Smooth muscle cell (in vitro differentiated cells): Measurements from ENCODE around the gene RGS14. TPM values are rescaled to one million over a fixed set of nuclear protein-coding genes. Genes with fewer than 3 reads are reported as not detected.

Source experiments
- DNase-seq: peaks from one replicate; lab custom pipeline; 2025; ENCODE audit not compliant: unreplicated experiment; lab: John Stamatoyannopoulos, UW
- H2AFZ ChIP-seq: fragments of 200-600 bp; sonication (generic); 2 replicates; pipeline ENCODE4 v1.6.0; 2016; ENCODE audit warnings: antibody characterized with exemption, low read depth, mild to moderate bottlenecking
- H3F3A ChIP-seq: fragments of 200-600 bp; sonication (generic); 2 replicates; pipeline ENCODE4 v1.6.0; 2017; ENCODE audit warnings: antibody characterized with exemption, low read depth
- H3K27ac ChIP-seq: fragments of 200-600 bp; sonication (generic); 2 replicates; pipeline ENCODE4 v1.5.1; 2016; ENCODE audit warnings: low read depth, mild to moderate bottlenecking
- H3K27me3 ChIP-seq: fragments of 200-600 bp; sonication (generic); 2 replicates; pipeline ENCODE4 v1.6.1; 2016; ENCODE audit warnings: low read depth, mild to moderate bottlenecking
- H3K36me3 ChIP-seq: fragments of 200-600 bp; sonication (generic); 2 replicates; pipeline ENCODE4 v1.5.1; 2016; ENCODE audit warnings: low read depth
- H3K4me1 ChIP-seq: fragments of 200-600 bp; sonication (generic); 2 replicates; pipeline ENCODE4 v1.5.1; 2016; ENCODE audit warnings: low read depth
- H3K4me2 ChIP-seq: fragments of 200-600 bp; sonication (generic); 2 replicates; pipeline ENCODE4 v1.6.0; 2016; ENCODE audit warnings: mild to moderate bottlenecking
- H3K4me3 ChIP-seq: fragments of 200-600 bp; sonication (generic); 2 replicates; pipeline ENCODE4 v1.5.1; 2016; ENCODE audit warnings: mild to moderate bottlenecking
- H3K79me2 ChIP-seq: fragments of 200-600 bp; sonication (generic); 2 replicates; pipeline ENCODE4 v1.6.0; 2016; ENCODE audit warnings: low read depth, mild to moderate bottlenecking
- H3K9ac ChIP-seq: fragments of 200-600 bp; sonication (generic); 2 replicates; pipeline ENCODE4 v1.6.0; 2016; ENCODE audit warnings: low read depth
- H3K9me3 ChIP-seq: fragments of 200-600 bp; sonication (generic); replicated peaks from 2 replicates; pipeline ENCODE4 v1.5.1; 2016; ENCODE audit warnings: low read depth
- H4K20me1 ChIP-seq: fragments of 200-600 bp; sonication (generic); 2 replicates; pipeline ENCODE4 v1.6.0; 2016; ENCODE audit warnings: low read depth
- WGBS: methylation state at CpG from one replicate; pipeline ENCODE4 v1.1.7; 2016; ENCODE audit warnings: low lambda C conversion rate; 5-methylcytosine and 5-hydroxymethylcytosine counted together
- polyA plus RNA-seq: library from polyadenylated mRNA; unstranded; fragments of >200 nt; fragmentation: Nextera tagmentation; extraction: Ambion mirVana; gene quantifications from 2 replicates; pipeline ENCODE4 v1.2.1, GENCODE V29; 2016
- total RNA-seq: library from RNA; depleted of rRNA; stranded (reverse); fragments of >200 nt; gene quantifications from 2 replicates; pipeline ENCODE4 v1.2.3, GENCODE V29; 2014
- TF ChIP-seq, protein P1 (sequence below): fragments of 200-600 bp; sonication (generic); IDR thresholded peaks from 2 replicates; pipeline ENCODE4 v1.5.1; 2017; ENCODE audit warnings: borderline replicate concordance, mild to moderate bottlenecking, antibody characterized with exemption; ENCODE audit not compliant: insufficient read depth, poor library complexity, severe bottlenecking

RGS14 gene
- total and polyA plus RNA-seq, 2 experiments from 2014 or later, result 6.0 to 23.3 TPM

DNA sequence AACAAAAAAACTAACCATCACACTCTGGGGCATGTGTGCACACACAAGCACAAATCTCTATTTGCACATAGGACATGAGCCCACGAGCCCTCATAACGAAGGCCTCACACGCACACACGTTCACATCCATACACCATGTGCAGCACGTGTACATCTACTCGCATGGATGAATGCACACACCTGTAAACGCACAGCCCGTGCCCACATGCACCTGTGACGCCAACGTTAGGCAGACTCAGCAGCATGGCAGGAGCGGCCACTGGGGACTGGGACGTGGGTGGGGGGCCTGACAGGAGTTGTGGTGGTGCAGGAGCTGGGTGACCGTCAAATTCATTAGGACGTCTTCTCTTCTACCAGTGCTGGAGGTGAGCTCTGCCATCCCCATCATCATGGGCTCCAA, 29.7 kb downstream of the RGS14 start:
- no peak overlapping the region for H2AFZ ChIP-seq
- H3K27me3 ChIP-seq, result no peaks in the 10 kb centered on the region
- no peaks in the 10 kb centered on the region for H3K79me2 ChIP-seq
- no peak overlapping the region for H3K4me2 ChIP-seq
- no peak overlapping the region for H3K4me3 ChIP-seq
- H3K9ac ChIP-seq, result no peak overlapping the region
- H4K20me1 ChIP-seq, result peaks cover 3% of the 10 kb centered on the region
- TF ChIP-seq, protein P1, sequence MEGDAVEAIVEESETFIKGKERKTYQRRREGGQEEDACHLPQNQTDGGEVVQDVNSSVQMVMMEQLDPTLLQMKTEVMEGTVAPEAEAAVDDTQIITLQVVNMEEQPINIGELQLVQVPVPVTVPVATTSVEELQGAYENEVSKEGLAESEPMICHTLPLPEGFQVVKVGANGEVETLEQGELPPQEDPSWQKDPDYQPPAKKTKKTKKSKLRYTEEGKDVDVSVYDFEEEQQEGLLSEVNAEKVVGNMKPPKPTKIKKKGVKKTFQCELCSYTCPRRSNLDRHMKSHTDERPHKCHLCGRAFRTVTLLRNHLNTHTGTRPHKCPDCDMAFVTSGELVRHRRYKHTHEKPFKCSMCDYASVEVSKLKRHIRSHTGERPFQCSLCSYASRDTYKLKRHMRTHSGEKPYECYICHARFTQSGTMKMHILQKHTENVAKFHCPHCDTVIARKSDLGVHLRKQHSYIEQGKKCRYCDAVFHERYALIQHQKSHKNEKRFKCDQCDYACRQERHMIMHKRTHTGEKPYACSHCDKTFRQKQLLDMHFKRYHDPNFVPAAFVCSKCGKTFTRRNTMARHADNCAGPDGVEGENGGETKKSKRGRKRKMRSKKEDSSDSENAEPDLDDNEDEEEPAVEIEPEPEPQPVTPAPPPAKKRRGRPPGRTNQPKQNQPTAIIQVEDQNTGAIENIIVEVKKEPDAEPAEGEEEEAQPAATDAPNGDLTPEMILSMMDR, result no peak
- no peaks in the 10 kb centered on the region for H3K36me3 ChIP-seq
- H3K9me3 ChIP-seq, result no peaks in the 10 kb centered on the region
- H3K27ac ChIP-seq, result no peak overlapping the region
- no peaks in the 10 kb centered on the region for H3K4me1 ChIP-seq
- peaks cover 11% of the 10 kb centered on the region for H3F3A ChIP-seq
- no peak for DNase-seq
- WGBS, result 93% methylated on average over 14 of the region's 14 CpGs

DNA sequence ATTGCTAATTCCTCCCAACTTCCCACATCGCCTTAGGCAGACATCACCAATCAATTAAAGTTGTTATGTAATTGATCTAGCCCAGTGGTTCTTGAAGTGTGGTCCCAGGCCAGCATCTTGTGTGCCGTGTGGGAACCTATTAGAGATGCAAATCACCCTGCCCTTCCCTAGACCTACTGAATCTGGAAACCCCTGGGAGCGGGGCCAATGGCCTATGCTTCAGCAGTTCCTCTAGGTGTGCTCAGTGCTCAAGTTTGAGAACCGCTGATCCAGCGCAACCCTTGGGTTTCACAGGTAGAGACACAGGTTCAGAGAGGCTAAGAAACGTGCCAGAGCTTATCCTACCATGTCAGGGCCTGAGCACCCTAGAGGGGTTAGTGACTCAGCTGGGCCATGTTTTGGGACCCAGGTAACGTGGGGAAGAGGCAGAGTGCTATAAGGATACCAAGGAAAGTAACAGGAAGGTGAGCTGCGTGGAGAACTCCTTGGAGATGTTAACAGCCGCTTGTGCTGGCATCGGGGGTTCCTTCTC, 30.9 kb downstream of the RGS14 start:
- Histone ChIP-seq H3K79me2 (no peaks in the 10 kb centered on the region), H3K4me2 (no peak overlapping the region), H3F3A (peaks cover 11% of the 10 kb centered on the region), H3K27ac (peak overlapping the region; percentile 87), H3K4me1 (no peaks in the 10 kb centered on the region), H3K27me3 (no peaks in the 10 kb centered on the region), H3K9me3 (no peaks in the 10 kb centered on the region), H2AFZ (no peak overlapping the region), H4K20me1 (peaks cover 3% of the 10 kb centered on the region), H3K4me3 (no peak overlapping the region), H3K36me3 (no peaks in the 10 kb centered on the region), H3K9ac (no peak overlapping the region)
- 93% methylated on average over 10 of the region's 10 CpGs for WGBS
- TF ChIP-seq, protein P1, result no peak
- DNase-seq, result no peak

DNA sequence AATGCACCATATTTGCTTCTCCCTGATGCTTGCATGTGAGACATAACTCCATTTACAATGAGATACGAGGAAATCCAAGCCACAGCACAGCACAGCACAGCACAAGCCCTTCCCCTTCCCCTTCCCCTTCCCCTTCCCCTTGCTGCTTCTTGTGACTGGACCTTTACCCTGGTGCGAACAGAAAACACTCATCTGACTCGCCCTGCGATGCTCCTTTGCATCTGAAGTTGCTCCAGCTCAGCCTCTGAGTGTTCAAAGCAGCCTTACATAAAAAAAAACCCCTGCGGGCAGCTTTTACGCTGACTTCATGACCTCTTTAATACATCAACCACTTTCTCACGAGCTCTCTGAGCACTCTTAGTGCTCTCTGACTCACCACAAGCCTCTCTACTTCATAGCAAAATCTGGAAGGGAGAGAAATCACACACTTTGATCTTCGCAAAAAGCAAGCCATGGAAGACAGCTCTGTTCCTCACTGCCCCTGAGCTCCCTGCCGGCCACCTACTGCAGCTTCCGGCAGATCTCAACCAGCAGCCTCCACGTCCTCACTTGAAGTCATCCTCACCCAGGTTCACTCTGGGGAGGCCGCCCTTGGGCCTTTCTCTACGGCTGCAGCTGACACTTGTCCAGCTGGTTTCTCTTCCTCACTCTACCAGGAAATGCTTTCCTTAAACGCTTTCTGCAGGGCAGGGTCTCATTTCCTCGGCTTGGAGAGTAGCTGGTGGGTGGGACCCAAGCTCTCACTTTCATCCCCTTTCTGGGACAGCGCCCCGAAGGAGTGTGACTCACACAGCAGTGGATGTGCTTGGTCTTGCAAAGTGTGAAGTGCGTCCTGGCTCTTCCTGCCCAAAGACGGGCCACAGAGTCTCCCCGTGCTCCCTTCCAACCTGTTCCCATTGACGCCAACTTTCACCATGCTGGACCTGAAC, 31.8 kb downstream of the RGS14 start:
- peak overlapping the region; percentile 63 for H3K4me2 ChIP-seq
- H3K9me3 ChIP-seq, result no peaks in the 10 kb centered on the region
- TF ChIP-seq, protein P1, result no peak
- peak overlapping the region; percentile 36 for H3K9ac ChIP-seq
- no peak overlapping the region for H2AFZ ChIP-seq
- peak overlapping the region; percentile 87 for H3K27ac ChIP-seq
- no peaks in the 10 kb centered on the region for H3K4me1 ChIP-seq
- H3K4me3 ChIP-seq, result no peak overlapping the region
- no peaks in the 10 kb centered on the region for H3K27me3 ChIP-seq
- no peaks in the 10 kb centered on the region for H3K36me3 ChIP-seq
- no peak for DNase-seq
- peaks cover 11% of the 10 kb centered on the region for H3F3A ChIP-seq
- no peaks in the 10 kb centered on the region for H3K79me2 ChIP-seq
- H4K20me1 ChIP-seq, result peaks cover 3% of the 10 kb centered on the region
- WGBS, result 19% methylated on average over 21 of the region's 21 CpGs
